HepG2 (cell line): ENCODE measurements around the gene LENEP. TPM values are rescaled to one million over a fixed set of nuclear protein-coding genes. Genes with fewer than 3 reads are reported as not detected.

Experiments
- GABPB1 ChIP-seq: IDR thresholded peaks from 2 replicates; pipeline ENCODE4 v1.6.1; 2016; ENCODE audit warnings: mild to moderate bottlenecking, missing genetic modification reagents, moderate library complexity, missing compliant biosample characterization
- GFI1 ChIP-seq: sonication (generic); formaldehyde crosslinking; IDR thresholded peaks from 2 replicates; pipeline ENCODE4 v1.5.0; 2020; ENCODE audit warnings: missing genetic modification reagents, mild to moderate bottlenecking, borderline replicate concordance
- JUN ChIP-seq: sonication (generic); formaldehyde crosslinking; IDR thresholded peaks from 2 replicates; pipeline ENCODE4 v1.4.0; 2020; ENCODE audit warnings: mild to moderate bottlenecking, missing genetic modification reagents
- KLF9 ChIP-seq: IDR thresholded peaks from 2 replicates; pipeline ENCODE4 v1.6.1; 2016; ENCODE audit warnings: low read depth
- PCBP2 ChIP-seq: fragments of 200-400 bp; formaldehyde crosslinking; optimal IDR thresholded peaks from 2 replicates; pipeline ENCODE3; 2018; ENCODE audit warnings: low read length, low read depth; ENCODE audit not compliant: poor library complexity, severe bottlenecking
- ZNF142 ChIP-seq: sonication (generic); formaldehyde crosslinking; IDR thresholded peaks from 2 replicates; pipeline ENCODE4 v1.4.0; 2020; ENCODE audit warnings: missing genetic modification reagents
- ZNF556 ChIP-seq: sonication (generic); formaldehyde crosslinking; IDR thresholded peaks from 2 replicates; pipeline ENCODE4 v1.4.0; 2020; ENCODE audit warnings: mild to moderate bottlenecking, missing genetic modification reagents, borderline replicate concordance
- ZNF782 ChIP-seq: sonication (generic); formaldehyde crosslinking; IDR thresholded peaks from 2 replicates; pipeline ENCODE4 v1.4.0; 2020; ENCODE audit warnings: missing genetic modification reagents, mild to moderate bottlenecking, borderline replicate concordance
- ZNF850 ChIP-seq: sonication (generic); formaldehyde crosslinking; conservative IDR thresholded peaks from 2 replicates; pipeline ENCODE4 v1.9.0; 2021; ENCODE audit warnings: mild to moderate bottlenecking, missing genetic modification reagents
- polyA plus RNA-seq, 8 experiments: library from polyadenylated mRNA; depleted of rRNA in 3 of 8; stranded (reverse) in 7 of 8; unstranded in 1 of 8; fragments of >200 nt; fragmentation: Illumina TruSeq in 4 of 8; extraction: Trizol in 4 of 8; gene quantifications; 2 replicates each; pipeline versions ENCODE4 v1.2.1 to v1.2.3, GENCODE V29; 2011 to 2016; ENCODE audit warnings: low read depth in 4 of 8, missing spikeins in 1 of 8, mixed read lengths in 1 of 8; ENCODE audit not compliant: insufficient read depth in 1 of 8
- total RNA-seq, 5 experiments: library from RNA; depleted of rRNA; stranded (reverse); fragments of >200 nt; fragmentation: Illumina TruSeq; extraction: Trizol; gene quantifications; 2 replicates each; pipeline ENCODE4 v1.2.3, GENCODE V29; 2016; ENCODE audit warnings: low read depth in 1 of 5
- TF ChIP-seq, protein P1 (sequence below): sonication (generic); formaldehyde crosslinking; IDR thresholded peaks from 2 replicates; pipeline ENCODE4 v1.4.0; 2020; ENCODE audit warnings: missing genetic modification reagents, borderline replicate concordance
- TF ChIP-seq, protein P2 (sequence below): sonication (generic); formaldehyde crosslinking; IDR thresholded peaks from 2 replicates; pipeline ENCODE4 v1.4.0; 2020; ENCODE audit warnings: mild to moderate bottlenecking, missing genetic modification reagents, borderline replicate concordance

Gene LENEP
- total and polyA plus RNA-seq, 2 of the 13 experiments (the other 11 are each of a cell fraction or from before 2014, with no cell fraction given) = 0.29 TPM; not detected in 1

GRCh38 chr1:155000726-155001424 is 7.5 kb downstream of the LENEP start (continued):
- TF ChIP-seq, protein P1, sequence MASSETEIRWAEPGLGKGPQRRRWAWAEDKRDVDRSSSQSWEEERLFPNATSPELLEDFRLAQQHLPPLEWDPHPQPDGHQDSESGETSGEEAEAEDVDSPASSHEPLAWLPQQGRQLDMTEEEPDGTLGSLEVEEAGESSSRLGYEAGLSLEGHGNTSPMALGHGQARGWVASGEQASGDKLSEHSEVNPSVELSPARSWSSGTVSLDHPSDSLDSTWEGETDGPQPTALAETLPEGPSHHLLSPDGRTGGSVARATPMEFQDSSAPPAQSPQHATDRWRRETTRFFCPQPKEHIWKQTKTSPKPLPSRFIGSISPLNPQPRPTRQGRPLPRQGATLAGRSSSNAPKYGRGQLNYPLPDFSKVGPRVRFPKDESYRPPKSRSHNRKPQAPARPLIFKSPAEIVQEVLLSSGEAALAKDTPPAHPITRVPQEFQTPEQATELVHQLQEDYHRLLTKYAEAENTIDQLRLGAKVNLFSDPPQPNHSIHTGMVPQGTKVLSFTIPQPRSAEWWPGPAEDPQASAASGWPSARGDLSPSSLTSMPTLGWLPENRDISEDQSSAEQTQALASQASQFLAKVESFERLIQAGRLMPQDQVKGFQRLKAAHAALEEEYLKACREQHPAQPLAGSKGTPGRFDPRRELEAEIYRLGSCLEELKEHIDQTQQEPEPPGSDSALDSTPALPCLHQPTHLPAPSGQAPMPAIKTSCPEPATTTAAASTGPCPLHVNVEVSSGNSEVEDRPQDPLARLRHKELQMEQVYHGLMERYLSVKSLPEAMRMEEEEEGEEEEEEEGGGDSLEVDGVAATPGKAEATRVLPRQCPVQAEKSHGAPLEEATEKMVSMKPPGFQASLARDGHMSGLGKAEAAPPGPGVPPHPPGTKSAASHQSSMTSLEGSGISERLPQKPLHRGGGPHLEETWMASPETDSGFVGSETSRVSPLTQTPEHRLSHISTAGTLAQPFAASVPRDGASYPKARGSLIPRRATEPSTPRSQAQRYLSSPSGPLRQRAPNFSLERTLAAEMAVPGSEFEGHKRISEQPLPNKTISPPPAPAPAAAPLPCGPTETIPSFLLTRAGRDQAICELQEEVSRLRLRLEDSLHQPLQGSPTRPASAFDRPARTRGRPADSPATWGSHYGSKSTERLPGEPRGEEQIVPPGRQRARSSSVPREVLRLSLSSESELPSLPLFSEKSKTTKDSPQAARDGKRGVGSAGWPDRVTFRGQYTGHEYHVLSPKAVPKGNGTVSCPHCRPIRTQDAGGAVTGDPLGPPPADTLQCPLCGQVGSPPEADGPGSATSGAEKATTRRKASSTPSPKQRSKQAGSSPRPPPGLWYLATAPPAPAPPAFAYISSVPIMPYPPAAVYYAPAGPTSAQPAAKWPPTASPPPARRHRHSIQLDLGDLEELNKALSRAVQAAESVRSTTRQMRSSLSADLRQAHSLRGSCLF (CRISPR knock-in tag) = no peak
- TF ChIP-seq ZNF850 (CRISPR knock-in tag) (no peak), ZNF142 (CRISPR knock-in tag) (no peak; the same call in 1 of the 2 replicates), PCBP2 (peak; percentile 62), GFI1 (peak; percentile 62; the same call in 1 of the 2 replicates), JUN (CRISPR knock-in tag) (peak; percentile 73; the same call in 1 of the 2 replicates), KLF9 (CRISPR knock-in tag) (no peak), GABPB1 (CRISPR knock-in tag) (peak; percentile 83), ZNF782 (CRISPR knock-in tag) (peak; percentile 58; the same call in 1 of the 2 replicates), ZNF556 (peak; percentile 76; the same call in 1 of the 2 replicates)
- TF ChIP-seq, protein P2, sequence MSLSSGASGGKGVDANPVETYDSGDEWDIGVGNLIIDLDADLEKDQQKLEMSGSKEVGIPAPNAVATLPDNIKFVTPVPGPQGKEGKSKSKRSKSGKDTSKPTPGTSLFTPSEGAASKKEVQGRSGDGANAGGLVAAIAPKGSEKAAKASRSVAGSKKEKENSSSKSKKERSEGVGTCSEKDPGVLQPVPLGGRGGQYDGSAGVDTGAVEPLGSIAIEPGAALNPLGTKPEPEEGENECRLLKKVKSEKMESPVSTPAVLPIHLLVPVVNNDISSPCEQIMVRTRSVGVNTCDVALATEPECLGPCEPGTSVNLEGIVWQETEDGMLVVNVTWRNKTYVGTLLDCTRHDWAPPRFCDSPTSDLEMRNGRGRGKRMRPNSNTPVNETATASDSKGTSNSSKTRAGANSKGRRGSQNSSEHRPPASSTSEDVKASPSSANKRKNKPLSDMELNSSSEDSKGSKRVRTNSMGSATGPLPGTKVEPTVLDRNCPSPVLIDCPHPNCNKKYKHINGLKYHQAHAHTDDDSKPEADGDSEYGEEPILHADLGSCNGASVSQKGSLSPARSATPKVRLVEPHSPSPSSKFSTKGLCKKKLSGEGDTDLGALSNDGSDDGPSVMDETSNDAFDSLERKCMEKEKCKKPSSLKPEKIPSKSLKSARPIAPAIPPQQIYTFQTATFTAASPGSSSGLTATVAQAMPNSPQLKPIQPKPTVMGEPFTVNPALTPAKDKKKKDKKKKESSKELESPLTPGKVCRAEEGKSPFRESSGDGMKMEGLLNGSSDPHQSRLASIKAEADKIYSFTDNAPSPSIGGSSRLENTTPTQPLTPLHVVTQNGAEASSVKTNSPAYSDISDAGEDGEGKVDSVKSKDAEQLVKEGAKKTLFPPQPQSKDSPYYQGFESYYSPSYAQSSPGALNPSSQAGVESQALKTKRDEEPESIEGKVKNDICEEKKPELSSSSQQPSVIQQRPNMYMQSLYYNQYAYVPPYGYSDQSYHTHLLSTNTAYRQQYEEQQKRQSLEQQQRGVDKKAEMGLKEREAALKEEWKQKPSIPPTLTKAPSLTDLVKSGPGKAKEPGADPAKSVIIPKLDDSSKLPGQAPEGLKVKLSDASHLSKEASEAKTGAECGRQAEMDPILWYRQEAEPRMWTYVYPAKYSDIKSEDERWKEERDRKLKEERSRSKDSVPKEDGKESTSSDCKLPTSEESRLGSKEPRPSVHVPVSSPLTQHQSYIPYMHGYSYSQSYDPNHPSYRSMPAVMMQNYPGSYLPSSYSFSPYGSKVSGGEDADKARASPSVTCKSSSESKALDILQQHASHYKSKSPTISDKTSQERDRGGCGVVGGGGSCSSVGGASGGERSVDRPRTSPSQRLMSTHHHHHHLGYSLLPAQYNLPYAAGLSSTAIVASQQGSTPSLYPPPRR = peak; percentile 82; the same call in 1 of the 2 replicates
